GM23338 (cell line): Measurements from ENCODE around the gene KCTD15.

Experiments used
- CREB1 ChIP-seq: fragments of 250-450 bp; sonication (Bioruptor Pico); IDR thresholded peaks from 2 replicates; pipeline ENCODE4 v1.5.0; 2020; ENCODE audit warnings: low read depth, mild to moderate bottlenecking, moderate library complexity
- EZH2 ChIP-seq: fragments of 200-600 bp; sonication (generic); IDR thresholded peaks from one replicate; pipeline ENCODE4 v1.8.0; 2017; ENCODE audit warnings: antibody characterized with exemption, mild to moderate bottlenecking, low read depth; ENCODE audit not compliant: unreplicated experiment
- NANOG ChIP-seq: IDR thresholded peaks from 2 replicates; pipeline ENCODE4 v1.6.1; 2016; ENCODE audit warnings: antibody characterized with exemption, borderline replicate concordance
- TF ChIP-seq, protein P1 (sequence below), 2 experiments: fragments of 200-600 bp in 1 of 2; sonication (generic) in 1 of 2; conservative IDR thresholded peaks; 2 replicates each; pipeline versions ENCODE4 v1.5.1 to v1.6.1; 2016 to 2017; ENCODE audit warnings: antibody characterized with exemption in 2 of 2, low read depth in 2 of 2, mild to moderate bottlenecking in 2 of 2, moderate library complexity in 1 of 2

DNA sequence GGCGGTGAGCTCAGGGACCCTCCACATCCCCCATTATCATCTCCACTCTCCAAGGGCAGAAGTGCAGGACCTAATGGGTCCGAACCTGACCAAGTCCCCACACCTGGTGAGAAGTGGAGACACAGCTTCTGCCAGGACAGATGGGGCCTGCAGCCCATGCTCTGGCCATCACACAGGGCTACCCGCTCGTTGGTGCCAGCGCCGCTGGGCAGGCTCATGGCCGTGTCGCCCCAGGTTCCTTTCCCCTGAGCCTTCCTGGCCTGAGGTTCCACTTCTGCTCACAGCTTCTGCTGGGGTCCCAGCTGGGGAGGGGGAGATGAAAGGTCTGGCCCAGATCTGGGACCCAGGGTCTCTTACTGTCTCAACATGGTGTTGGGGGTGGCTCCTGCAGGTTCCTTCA lies 48.4 kb upstream of the KCTD15 start:
- no peak for TF ChIP-seq EZH2
- TF ChIP-seq, protein P1, sequence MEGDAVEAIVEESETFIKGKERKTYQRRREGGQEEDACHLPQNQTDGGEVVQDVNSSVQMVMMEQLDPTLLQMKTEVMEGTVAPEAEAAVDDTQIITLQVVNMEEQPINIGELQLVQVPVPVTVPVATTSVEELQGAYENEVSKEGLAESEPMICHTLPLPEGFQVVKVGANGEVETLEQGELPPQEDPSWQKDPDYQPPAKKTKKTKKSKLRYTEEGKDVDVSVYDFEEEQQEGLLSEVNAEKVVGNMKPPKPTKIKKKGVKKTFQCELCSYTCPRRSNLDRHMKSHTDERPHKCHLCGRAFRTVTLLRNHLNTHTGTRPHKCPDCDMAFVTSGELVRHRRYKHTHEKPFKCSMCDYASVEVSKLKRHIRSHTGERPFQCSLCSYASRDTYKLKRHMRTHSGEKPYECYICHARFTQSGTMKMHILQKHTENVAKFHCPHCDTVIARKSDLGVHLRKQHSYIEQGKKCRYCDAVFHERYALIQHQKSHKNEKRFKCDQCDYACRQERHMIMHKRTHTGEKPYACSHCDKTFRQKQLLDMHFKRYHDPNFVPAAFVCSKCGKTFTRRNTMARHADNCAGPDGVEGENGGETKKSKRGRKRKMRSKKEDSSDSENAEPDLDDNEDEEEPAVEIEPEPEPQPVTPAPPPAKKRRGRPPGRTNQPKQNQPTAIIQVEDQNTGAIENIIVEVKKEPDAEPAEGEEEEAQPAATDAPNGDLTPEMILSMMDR (conservative IDR thresholded peaks at IDR 0.05; ENCODE audit: low read depth in 2 of 2): no peak
- TF ChIP-seq NANOG: no peak
- TF ChIP-seq CREB1 (CRISPR knock-in tag): no peak
